HT-29 (cell line): ENCODE data around the gene HS1BP3. TPM values are rescaled to one million over a fixed set of nuclear protein-coding genes. Genes with fewer than 3 reads are reported as not detected.

Experiments
- DNase-seq: peaks from one replicate; pipeline ENCODE4 v3.0.0-alpha.2; 2015; ENCODE audit warnings: low spot score
- total RNA-seq: library from RNA; depleted of rRNA; stranded (reverse); fragments of >200 nt; shearing (Covaris generic); gene quantifications from 2 replicates; pipeline ENCODE4 v1.2.3, GENCODE V29; 2014; rRNA removed

The HS1BP3 gene
- total RNA-seq, 1 experiment from 2014 or later, result 23.0 TPM

DNA sequence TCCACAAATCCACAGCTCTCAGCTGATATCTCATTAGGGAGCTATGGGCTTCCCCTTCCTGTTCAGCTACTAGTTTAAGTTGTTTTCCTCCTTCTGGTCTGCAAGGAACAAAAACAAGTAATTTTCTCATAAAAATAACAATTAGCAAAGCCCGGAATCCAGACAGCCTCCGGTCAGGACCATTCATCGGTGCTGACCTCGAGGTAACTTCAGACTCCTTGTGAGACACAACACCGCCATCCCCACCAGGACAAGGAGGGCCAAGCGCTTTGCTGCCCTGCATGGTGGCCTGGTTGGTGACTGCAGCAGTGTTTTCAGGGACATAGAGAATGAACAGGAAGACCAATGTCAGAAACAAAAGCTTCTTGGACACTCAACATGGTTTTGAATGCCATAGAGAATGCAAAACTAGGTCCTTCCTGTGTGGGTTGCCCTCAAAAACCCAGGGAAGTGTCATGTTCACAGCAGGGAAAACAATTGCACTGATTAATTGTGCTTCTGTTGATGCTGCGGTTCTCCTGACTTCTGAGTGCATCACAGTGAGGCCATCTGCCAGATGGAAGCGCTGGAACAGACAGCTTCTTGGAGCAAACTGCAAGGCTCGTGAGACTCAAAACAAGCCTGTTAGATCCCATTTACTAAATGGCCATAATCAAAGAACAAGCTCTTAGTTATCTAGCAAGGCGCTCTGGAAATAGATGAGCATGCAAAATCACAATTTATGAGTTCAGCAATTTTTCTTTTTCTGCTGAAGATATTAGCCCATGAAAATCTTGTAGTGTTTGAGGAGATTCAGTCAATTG lies 77.1 kb downstream of the HS1BP3 start:
- DNase-seq, result no peak

- no peak for DNase-seq
Measured at GRCh38 chr2:20572221-20572620, 78.7 kb downstream of the HS1BP3 start.

DNA sequence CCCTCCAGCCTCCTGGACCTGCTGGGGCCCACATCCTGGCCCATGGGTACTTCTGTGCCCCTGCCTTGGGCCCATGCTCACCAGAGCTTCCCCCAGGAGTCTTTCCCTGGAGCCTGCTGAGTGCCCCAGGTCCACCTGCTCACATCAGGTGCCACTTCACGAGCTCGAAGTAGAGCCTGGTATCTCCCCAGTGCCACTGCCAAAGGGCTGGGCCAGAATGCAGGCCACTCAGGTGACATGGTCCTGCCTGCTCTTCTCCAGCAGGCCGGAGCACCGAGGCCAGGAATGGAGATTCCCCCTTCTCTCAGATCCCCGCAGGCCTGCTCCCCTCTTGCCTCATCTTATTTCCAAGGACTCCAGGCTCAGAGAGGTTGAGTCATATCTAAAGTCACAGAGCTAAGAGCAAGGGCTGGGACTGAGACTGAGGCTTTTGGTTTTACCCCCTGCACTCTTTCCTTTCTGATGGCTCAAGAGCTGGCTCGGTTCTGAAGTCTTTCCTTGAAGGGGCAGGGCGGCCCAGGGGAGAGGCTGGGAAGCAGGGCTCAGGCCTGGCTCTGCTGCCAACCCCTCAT lies 79.2 kb downstream of the HS1BP3 start:
- no peak for DNase-seq

GRCh38 chr2:20571231-20571630 lies 79.7 kb downstream of the HS1BP3 start:
- no peak for DNase-seq

DNA sequence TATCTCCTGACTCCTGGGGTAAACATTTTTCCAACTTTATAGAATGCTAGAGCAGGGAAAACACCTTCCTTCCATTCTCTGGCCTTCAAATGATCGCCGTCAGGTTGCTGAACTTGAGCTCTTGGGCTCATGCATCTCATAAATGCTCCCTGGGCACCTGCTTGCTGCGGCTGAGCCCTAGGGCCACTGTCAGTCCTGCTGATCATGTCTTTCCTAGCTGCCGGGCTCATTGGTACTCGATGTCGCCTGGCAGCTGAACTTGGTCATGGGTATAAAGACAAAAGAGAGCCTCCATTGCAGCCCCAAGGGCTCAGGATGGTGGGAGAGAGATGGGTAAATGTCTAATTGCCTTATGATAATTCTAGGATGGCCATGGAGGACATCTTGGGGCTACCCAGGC lies 80.6 kb downstream of the HS1BP3 start:
- no peak for DNase-seq

- DNase-seq, result no peak
Measured at GRCh38 chr2:20569464-20570223, 81.3 kb downstream of the HS1BP3 start.

DNA sequence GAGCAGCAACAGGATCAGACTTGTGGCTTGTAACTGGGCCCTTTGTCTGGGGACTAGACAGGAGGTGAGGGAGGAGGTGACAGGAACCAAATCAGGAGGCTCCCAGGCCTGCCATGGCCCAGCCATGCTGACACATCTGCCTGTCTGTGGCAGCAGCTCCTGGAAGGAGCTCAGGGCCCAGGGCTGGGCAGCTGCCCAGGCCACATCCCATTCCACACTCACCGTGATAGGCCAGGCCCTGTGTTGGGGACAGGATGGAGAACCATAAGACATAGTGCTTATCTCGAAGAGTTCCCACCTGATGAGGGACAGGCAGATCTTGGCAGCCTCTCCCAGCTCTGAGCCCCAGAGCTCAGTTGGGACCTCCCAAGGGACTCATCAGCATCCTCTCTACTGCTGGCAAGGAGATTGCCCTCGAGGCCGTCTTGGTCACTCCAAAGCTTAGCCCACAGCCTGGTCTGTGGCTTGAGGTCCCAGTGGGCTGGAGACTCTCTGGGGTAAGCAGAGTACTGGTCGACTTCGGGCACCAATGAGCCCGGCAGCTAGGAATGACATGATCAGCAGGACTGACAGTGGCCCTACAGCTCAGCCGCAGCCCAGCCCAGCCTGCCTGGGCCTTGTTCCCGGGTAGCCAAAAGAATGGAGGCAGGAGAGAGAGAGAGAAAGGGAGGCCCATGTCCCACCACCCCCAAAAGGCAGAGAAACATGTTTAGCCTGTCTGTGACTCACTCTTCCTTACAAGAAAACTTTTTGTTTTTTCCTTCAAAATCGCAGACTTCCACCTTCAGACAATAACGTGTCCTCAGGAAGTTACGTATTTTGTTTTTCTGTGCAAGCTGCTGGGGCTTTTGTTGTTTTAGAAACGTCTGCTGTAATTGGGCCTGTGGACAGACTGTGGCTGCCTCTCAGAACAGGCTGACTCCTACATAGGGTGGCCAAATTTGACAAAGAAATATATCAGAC lies 82.1 kb downstream of the HS1BP3 start:
- DNase-seq, result no peak

- DNase-seq, result no peak
Measured at GRCh38 chr2:20567926-20568179, 83.0 kb downstream of the HS1BP3 start.

Other genes with a start within 250 kb of the HS1BP3 start
- gene RHOB, start 204.0 kb downstream of the HS1BP3 start, total RNA-seq, result 702 and 712 TPM in 2 replicates
- under 0.01 TPM in 1 of 2 replicates, not detected in the other for gene GDF7, start 16.0 kb upstream of the HS1BP3 start, total RNA-seq
- gene LDAH, start 172.0 kb upstream of the HS1BP3 start, total RNA-seq, result 7.4 and 14.4 TPM in 2 replicates